HL-60 (cell line): ENCODE results near the gene SIGLECL1.

Experiments used
- DNase-seq, 2 experiments: peaks; one replicate each; pipeline ENCODE4 v3.0.0-alpha.2; 2010 to 2020; ENCODE audit warnings: low read depth in 1 of 2, low spot score in 1 of 2
- H3K27ac ChIP-seq: fragments of 250-450 bp; sonication (Bioruptor Pico); replicated peaks from 2 replicates; pipeline ENCODE4 v1.5.1; 2020; ENCODE audit warnings: mild to moderate bottlenecking, moderate library complexity
- H3K27me3 ChIP-seq: fragments of 250-450 bp; sonication (Bioruptor Pico); 2 replicates; pipeline ENCODE4 v1.5.1; 2021; ENCODE audit warnings: mild to moderate bottlenecking, moderate library complexity; ENCODE audit not compliant: insufficient read depth, poor library complexity, severe bottlenecking
- H3K4me3 ChIP-seq: replicated peaks from 2 replicates; pipeline ENCODE4 v1.5.1; 2011; ENCODE audit warnings: mild to moderate bottlenecking, control low read depth, low read length; ENCODE audit not compliant: insufficient read depth
- CTCF ChIP-seq: IDR thresholded peaks from one replicate; pipeline ENCODE4 v1.5.1; 2011; ENCODE audit warnings: low read length, control low read depth, inconsistent platforms; ENCODE audit not compliant: insufficient read depth
- GABPA ChIP-seq: IDR thresholded peaks from 2 replicates; pipeline ENCODE4 v1.6.1; 2012; ENCODE audit warnings: low read depth
- POLR2AphosphoS5 ChIP-seq: IDR thresholded peaks from 2 replicates; pipeline ENCODE4 v1.6.1; 2012; ENCODE audit warnings: low read depth
- SPI1 ChIP-seq: IDR thresholded peaks from 2 replicates; pipeline ENCODE4 v1.6.1; 2012; ENCODE audit warnings: low read depth, mild to moderate bottlenecking, borderline replicate concordance
- TF ChIP-seq, protein P1 (sequence below): IDR thresholded peaks from 2 replicates; pipeline ENCODE4 v1.6.1; 2012; ENCODE audit warnings: low read depth; ENCODE audit not compliant: insufficient replicate concordance

Gene SIGLECL1

GRCh38 chr19:51253088-51253806 lies 2.4 kb downstream of the SIGLECL1 start:
- Histone ChIP-seq H3K27ac (no peak overlapping the region), H3K27me3 (no peaks in the 10 kb centered on the region), H3K4me3 (no peak overlapping the region)
- no peak for DNase-seq
- TF ChIP-seq CTCF = no peak
- TF ChIP-seq GABPA = no peak
- TF ChIP-seq POLR2AphosphoS5 = no peak
- TF ChIP-seq, protein P1, sequence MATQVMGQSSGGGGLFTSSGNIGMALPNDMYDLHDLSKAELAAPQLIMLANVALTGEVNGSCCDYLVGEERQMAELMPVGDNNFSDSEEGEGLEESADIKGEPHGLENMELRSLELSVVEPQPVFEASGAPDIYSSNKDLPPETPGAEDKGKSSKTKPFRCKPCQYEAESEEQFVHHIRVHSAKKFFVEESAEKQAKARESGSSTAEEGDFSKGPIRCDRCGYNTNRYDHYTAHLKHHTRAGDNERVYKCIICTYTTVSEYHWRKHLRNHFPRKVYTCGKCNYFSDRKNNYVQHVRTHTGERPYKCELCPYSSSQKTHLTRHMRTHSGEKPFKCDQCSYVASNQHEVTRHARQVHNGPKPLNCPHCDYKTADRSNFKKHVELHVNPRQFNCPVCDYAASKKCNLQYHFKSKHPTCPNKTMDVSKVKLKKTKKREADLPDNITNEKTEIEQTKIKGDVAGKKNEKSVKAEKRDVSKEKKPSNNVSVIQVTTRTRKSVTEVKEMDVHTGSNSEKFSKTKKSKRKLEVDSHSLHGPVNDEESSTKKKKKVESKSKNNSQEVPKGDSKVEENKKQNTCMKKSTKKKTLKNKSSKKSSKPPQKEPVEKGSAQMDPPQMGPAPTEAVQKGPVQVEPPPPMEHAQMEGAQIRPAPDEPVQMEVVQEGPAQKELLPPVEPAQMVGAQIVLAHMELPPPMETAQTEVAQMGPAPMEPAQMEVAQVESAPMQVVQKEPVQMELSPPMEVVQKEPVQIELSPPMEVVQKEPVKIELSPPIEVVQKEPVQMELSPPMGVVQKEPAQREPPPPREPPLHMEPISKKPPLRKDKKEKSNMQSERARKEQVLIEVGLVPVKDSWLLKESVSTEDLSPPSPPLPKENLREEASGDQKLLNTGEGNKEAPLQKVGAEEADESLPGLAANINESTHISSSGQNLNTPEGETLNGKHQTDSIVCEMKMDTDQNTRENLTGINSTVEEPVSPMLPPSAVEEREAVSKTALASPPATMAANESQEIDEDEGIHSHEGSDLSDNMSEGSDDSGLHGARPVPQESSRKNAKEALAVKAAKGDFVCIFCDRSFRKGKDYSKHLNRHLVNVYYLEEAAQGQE = no peak
- TF ChIP-seq SPI1 = no peak

- no peak for TF ChIP-seq POLR2AphosphoS5
- TF ChIP-seq SPI1 = no peak
- H3K4me3 ChIP-seq = no peak overlapping the region
- no peak for DNase-seq
- no peak overlapping the region for H3K27ac ChIP-seq
- peaks cover 3% of the 10 kb centered on the region for H3K27me3 ChIP-seq
Observed at GRCh38 chr19:51256155-51256625, 5.3 kb downstream of the SIGLECL1 start.

GRCh38 chr19:51257471-51257870 lies 6.6 kb downstream of the SIGLECL1 start:
- H3K27me3 ChIP-seq = peaks cover 3% of the 10 kb centered on the region
- DNase-seq = no peak
- no peak overlapping the region for H3K4me3 ChIP-seq
- H3K27ac ChIP-seq = no peak overlapping the region
- TF ChIP-seq GABPA (no peak), SPI1 (no peak), CTCF (no peak), POLR2AphosphoS5 (no peak)
- TF ChIP-seq, protein P1 = no peak

DNA sequence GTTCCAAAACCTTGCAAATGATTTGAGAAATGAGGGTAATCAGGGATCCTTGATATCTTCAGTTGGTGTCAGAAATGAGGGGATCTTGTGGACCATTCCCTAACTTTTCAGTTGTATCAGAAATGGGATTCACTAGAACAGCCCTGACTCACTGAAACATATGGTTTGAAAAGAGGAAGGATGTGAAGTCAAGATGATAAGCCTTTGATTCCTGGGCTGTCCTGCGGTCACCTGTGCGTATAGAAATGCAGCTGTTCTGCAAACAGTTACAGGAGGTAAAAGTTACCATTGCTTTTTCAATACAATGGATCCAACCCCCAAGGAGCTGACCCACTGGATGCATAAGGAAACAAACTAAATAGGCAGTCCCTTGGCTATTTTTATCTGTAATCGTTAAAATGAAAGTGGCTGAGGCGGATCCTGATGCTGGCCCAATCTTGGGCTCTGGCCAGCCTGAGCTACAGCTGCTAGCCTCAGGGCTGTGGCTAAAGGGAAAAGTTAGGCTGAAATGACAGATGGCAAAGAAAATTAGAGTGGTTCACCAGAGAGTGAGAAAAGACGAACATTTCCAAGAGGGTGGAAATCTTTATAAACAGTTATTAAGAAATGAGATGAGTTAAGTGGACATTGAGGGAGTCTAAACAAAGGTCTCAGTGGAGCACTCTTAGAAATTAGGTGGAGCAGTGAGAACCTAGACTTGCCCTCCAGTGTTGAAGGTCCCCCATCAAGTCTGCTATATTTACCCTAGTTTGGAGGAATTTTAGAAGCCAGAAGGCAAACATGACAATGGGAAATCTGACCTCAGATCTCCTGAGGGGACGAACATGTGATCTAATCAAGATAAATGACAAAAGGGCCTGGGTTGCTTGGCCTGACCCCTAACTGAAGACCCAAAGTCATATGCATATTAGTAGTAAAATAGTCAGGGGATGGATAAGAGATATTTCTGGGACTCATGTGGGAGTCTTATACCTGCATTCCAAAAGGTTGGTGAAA lies 7.6 kb downstream of the SIGLECL1 start:
- peak; percentile 51 to 74 for DNase-seq
- H3K27me3 ChIP-seq = peaks cover 3% of the 10 kb centered on the region
- 0 out of 2 replicates have a peak overlapping the region, but pooled peaks have one; percentile 20 for H3K27ac ChIP-seq
- H3K4me3 ChIP-seq = no peak overlapping the region
- TF ChIP-seq GABPA = no peak
- TF ChIP-seq POLR2AphosphoS5 = peak; percentile 82
- peak; percentile 46; the same call in 1 of the 2 replicates for TF ChIP-seq SPI1
- TF ChIP-seq, protein P1 = no peak
- no peak for TF ChIP-seq CTCF
